GM13976 (cell line): ENCODE data around the gene SKI.
"Not testable (repeated sequence)": the region's sequence is repeated elsewhere in the genome, so short reads cannot be mapped to it uniquely, and the experiment has no call there.

Experiments
- DNase-seq: peaks from one replicate; pipeline ENCODE4 v3.0.0; 2012; ENCODE audit warnings: low spot score
- CTCF ChIP-seq: IDR thresholded peaks from 2 replicates; pipeline ENCODE4 v1.5.1; 2012; ENCODE audit warnings: borderline replicate concordance, mild to moderate bottlenecking; ENCODE audit not compliant: insufficient read depth; ENCODE audit errors: extremely low read depth, missing control alignments, control extremely low read depth
- in situ Hi-C: fragments of 300-500 bp; cut with MboI; formaldehyde crosslinking; loops from one replicate; pipeline ENCODE4 v1.12.0; 2022; ENCODE audit warnings: low sequenced_read_pairs, mixed read lengths, inconsistent platforms; ENCODE audit not compliant: unreplicated experiment

Gene SKI

GRCh38 chr1:2330035-2330434 lies 101.9 kb downstream of the SKI start:
- no peak for DNase-seq
- in situ Hi-C loops = no loop called here
- TF ChIP-seq CTCF = no peak

GRCh38 chr1:2330519-2331199 lies 102.5 kb downstream of the SKI start:
- TF ChIP-seq CTCF = no peak
- in situ Hi-C loops = no loop called here

GRCh38 chr1:2331200-2331544 lies 103.1 kb downstream of the SKI start:
- in situ Hi-C loops = no loop called here
- no peak for DNase-seq
- TF ChIP-seq CTCF = no peak

More at GRCh38 chr1:2330519-2331199, 102.5 kb downstream of the SKI start:
- no peak for DNase-seq

GRCh38 chr1:2331580-2331979 lies 103.5 kb downstream of the SKI start:
- in situ Hi-C loops, DNase-seq: not testable (repeated sequence)

- in situ Hi-C loops = no loop called here
- DNase-seq = no peak
- TF ChIP-seq CTCF = no peak
These were observed 106.2 kb downstream of the SKI start for GRCh38 chr1:2334366-2334765.

GRCh38 chr1:2334883-2335534 lies 106.9 kb downstream of the SKI start:
- no peak for DNase-seq
- TF ChIP-seq CTCF = no peak
- in situ Hi-C loops = no loop called here

GRCh38 chr1:2335721-2336455 lies 107.8 kb downstream of the SKI start:
- DNase-seq = no peak
- no peak for TF ChIP-seq CTCF
- in situ Hi-C loops = no loop called here
